GM19397 (cell line): Measurements from ENCODE around the gene HAP1.
"Not testable (repeated sequence)": the region's sequence is repeated elsewhere in the genome, so short reads cannot be mapped to it uniquely, and the experiment has no call there.

Experiments
- ATAC-seq: cut with Tn5 transposase; IDR thresholded peaks from one replicate; pipeline ENCODE4 v1.9.1; 2021; ENCODE audit warnings: mild to moderate bottlenecking, moderate library complexity; ENCODE audit not compliant: unreplicated experiment

The HAP1 gene

GRCh38 chr17:41691031-41691777 is 43.2 kb downstream of the HAP1 start:
- ATAC-seq: no peak

GRCh38 chr17:41690497-41690896 is 43.9 kb downstream of the HAP1 start:
- no peak for ATAC-seq

GRCh38 chr17:41689497-41690299 is 44.7 kb downstream of the HAP1 start:
- no peak for ATAC-seq

- peak; percentile 78 for ATAC-seq
Measured at GRCh38 chr17:41688641-41689496, 45.6 kb downstream of the HAP1 start, which contains the start of gene EIF1. Gene EIF1 (plus strand): TSS chr17:41688885. CDS start chr17:41689039, 154 bp downstream.

- no peak for ATAC-seq
Measured at GRCh38 chr17:41687828-41688640, 46.4 kb downstream of the HAP1 start.

- no peak for ATAC-seq
Measured at GRCh38 chr17:41686281-41686680, 48.2 kb downstream of the HAP1 start.

- not testable (repeated sequence) for ATAC-seq
Measured at GRCh38 chr17:41685753-41686152, 48.7 kb downstream of the HAP1 start.

- no peak for ATAC-seq
Measured at GRCh38 chr17:41684035-41684434, 50.4 kb downstream of the HAP1 start.

- ATAC-seq: no peak
Measured at GRCh38 chr17:41683441-41684007, 50.9 kb downstream of the HAP1 start.

GRCh38 chr17:41682631-41683030 is 51.8 kb downstream of the HAP1 start:
- ATAC-seq: no peak

- no peak for ATAC-seq
Measured at GRCh38 chr17:41681776-41682175, 52.7 kb downstream of the HAP1 start.

GRCh38 chr17:41680426-41681040 is 53.9 kb downstream of the HAP1 start:
- ATAC-seq: no peak

GRCh38 chr17:41679740-41680425 is 54.6 kb downstream of the HAP1 start:
- no peak for ATAC-seq

GRCh38 chr17:41678907-41679739 is 55.3 kb downstream of the HAP1 start:
- no peak for ATAC-seq

- no peak for ATAC-seq
Measured at GRCh38 chr17:41678411-41678906, 56.0 kb downstream of the HAP1 start.

- ATAC-seq: no peak
Measured at GRCh38 chr17:41676058-41676419, 58.4 kb downstream of the HAP1 start.

GRCh38 chr17:41675157-41676057 is 59.0 kb downstream of the HAP1 start:
- ATAC-seq: not testable (repeated sequence)
